ENCODE data around the gene NKAIN1. TPM values are rescaled to one million over a fixed set of nuclear protein-coding genes. Genes with fewer than 3 reads are reported as not detected.
A peak's percentile ranks its signal among the peaks of the same experiment; 100 is the strongest.

Gene NKAIN1
- total and polyA plus RNA-seq, 2 of the 13 experiments (the other 11 are each of a cell fraction or from before 2014, with no cell fraction given): 0.29 to 0.40 TPM

DNA sequence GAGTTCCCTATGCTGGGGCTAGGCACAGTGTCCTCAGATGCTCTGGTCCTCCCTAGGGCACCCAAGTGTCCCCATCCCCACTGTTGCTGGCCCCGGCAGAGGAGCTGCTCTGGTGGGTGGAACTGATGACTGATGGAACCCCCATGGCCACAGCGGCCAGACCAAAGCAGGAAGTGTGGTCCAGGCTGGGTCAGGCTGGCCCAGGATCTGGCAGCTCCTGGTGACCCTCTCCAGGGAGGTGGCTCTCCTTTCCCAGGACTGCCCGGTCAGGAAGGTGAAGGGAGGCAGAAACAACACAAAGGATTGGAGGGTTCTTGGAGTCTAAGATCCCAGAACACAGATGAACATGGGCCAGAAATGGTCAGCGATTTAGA lies 1.1 kb downstream of the NKAIN1 start:
- ChIA-PET CTCF (ENCODE audit: low intra/inter-chr PET ratio, low total read pairs) (no interaction called here), POLR2A (no interaction called here)
- in situ Hi-C loops (cut with HindIII; ENCODE audit: extremely low pct_ligation_motif_present, low pct_unique_long_range_greater_than_20kb): no loop called here
- intact Hi-C loops (cut with micrococcal nuclease; ENCODE audit: unreplicated experiment): no loop called here
- peak; percentile 30 for ATAC-seq
- H3K4me2 ChIP-seq (ENCODE audit: low read depth, low read length): peak overlapping the region; percentile 59
- no peak for TF ChIP-seq ZNF703 (CRISPR knock-in tag; IDR thresholded peaks at IDR 0.05; ENCODE audit: borderline replicate concordance)
- TF ChIP-seq, protein P1, sequence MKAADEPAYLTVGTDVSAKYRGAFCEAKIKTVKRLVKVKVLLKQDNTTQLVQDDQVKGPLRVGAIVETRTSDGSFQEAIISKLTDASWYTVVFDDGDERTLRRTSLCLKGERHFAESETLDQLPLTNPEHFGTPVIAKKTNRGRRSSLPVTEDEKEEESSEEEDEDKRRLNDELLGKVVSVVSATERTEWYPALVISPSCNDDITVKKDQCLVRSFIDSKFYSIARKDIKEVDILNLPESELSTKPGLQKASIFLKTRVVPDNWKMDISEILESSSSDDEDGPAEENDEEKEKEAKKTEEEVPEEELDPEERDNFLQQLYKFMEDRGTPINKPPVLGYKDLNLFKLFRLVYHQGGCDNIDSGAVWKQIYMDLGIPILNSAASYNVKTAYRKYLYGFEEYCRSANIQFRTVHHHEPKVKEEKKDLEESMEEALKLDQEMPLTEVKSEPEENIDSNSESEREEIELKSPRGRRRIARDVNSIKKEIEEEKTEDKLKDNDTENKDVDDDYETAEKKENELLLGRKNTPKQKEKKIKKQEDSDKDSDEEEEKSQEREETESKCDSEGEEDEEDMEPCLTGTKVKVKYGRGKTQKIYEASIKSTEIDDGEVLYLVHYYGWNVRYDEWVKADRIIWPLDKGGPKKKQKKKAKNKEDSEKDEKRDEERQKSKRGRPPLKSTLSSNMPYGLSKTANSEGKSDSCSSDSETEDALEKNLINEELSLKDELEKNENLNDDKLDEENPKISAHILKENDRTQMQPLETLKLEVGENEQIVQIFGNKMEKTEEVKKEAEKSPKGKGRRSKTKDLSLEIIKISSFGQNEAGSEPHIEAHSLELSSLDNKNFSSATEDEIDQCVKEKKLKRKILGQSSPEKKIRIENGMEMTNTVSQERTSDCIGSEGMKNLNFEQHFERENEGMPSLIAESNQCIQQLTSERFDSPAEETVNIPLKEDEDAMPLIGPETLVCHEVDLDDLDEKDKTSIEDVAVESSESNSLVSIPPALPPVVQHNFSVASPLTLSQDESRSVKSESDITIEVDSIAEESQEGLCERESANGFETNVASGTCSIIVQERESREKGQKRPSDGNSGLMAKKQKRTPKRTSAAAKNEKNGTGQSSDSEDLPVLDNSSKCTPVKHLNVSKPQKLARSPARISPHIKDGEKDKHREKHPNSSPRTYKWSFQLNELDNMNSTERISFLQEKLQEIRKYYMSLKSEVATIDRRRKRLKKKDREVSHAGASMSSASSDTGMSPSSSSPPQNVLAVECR (CRISPR knock-in tag; IDR thresholded peaks at IDR 0.05; ENCODE audit: borderline replicate concordance): peak; percentile 23; the same call in 1 of the 2 replicates
- TF ChIP-seq, protein P2, sequence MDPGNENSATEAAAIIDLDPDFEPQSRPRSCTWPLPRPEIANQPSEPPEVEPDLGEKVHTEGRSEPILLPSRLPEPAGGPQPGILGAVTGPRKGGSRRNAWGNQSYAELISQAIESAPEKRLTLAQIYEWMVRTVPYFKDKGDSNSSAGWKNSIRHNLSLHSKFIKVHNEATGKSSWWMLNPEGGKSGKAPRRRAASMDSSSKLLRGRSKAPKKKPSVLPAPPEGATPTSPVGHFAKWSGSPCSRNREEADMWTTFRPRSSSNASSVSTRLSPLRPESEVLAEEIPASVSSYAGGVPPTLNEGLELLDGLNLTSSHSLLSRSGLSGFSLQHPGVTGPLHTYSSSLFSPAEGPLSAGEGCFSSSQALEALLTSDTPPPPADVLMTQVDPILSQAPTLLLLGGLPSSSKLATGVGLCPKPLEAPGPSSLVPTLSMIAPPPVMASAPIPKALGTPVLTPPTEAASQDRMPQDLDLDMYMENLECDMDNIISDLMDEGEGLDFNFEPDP (CRISPR knock-in tag; conservative IDR thresholded peaks at IDR 0.05): 0 out of 2 replicates have a peak, but pooled peaks have one; percentile 71
- H2AFZ ChIP-seq (ENCODE audit: low read length): no peak overlapping the region
- peaks cover 11 to 54% of the 10 kb centered on the region in 2 experiments for H3K27me3 ChIP-seq (ENCODE audit: control insufficient read depth in 1 of 2, insufficient read depth in 2 of 2, low read length in 2 of 2)
- no peak for FAIRE-seq
- no peaks in the 10 kb centered on the region for H3K79me2 ChIP-seq (ENCODE audit: insufficient read depth, low read length)
- peaks cover 13% of the 10 kb centered on the region for H3K4me1 ChIP-seq (ENCODE audit: insufficient read depth, low read length)
- WGBS (ENCODE audit: low lambda C conversion rate): 0% methylated on average over 2 of the region's 4 CpGs
- DNase-seq (ENCODE audit: low spot score): no peak
- H3K9me3 ChIP-seq (ENCODE audit: low read length): no peaks in the 10 kb centered on the region
- peaks cover 4% of the 10 kb centered on the region; the same call in 1 of the 2 replicates for H4K20me1 ChIP-seq (ENCODE audit: insufficient read depth, low read length)
- H3K27ac ChIP-seq (ENCODE audit: extremely low read length, insufficient read depth, low read length): no peak overlapping the region
- BruUV-seq (replicated peaks): no TSS peak
- no peak overlapping the region for H3K9ac ChIP-seq (ENCODE audit: insufficient read depth, low read depth, low read length)
- H3K36me3 ChIP-seq (replicated peaks in 1 of 2; ENCODE audit: control insufficient read depth in 1 of 2, insufficient read depth in 2 of 2, low read length in 2 of 2): no peaks in the 10 kb centered on the region
- H3K4me3 ChIP-seq (replicated peaks in 1 of 3; ENCODE audit: insufficient read depth in 1 of 3, low read depth in 2 of 3, low read length in 3 of 3): peak overlapping the region in 1 of 3 experiments; percentile 63; a peak in 1 of 6 replicates

Data from HepG2 (cell line).